Measurements from ENCODE around the gene ROBO4. TPM values are rescaled to one million over a fixed set of nuclear protein-coding genes. Genes with fewer than 3 reads are reported as not detected.

The ROBO4 gene
- total RNA-seq, 1 donor, result 3.3 TPM

DNA sequence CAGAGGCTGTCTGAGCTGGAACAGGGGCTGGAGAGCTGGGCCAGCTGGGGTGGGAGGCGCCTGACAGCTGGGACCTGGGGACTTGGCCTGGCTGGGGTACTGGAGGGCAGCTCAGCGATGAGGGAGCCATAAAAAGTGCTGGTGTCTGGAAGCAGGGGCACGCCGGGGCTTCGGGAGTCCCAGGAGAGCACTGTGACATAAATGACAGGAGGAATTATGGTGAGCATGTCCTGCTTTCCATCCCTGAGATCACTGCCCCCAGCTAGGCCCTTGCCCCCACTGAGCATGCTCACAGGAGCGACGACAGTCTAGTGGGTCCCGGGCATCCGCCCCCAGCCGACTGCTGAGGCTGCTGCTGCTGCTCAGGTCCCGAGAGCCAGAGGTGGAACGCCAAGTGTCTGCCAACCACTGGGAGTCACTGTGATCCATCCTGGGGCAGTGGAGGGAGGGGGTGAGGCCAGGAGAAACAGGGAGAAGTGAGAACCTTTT, 6.2 kb downstream of the ROBO4 start:
- no peak overlapping the region for H3K4me3 ChIP-seq (ENCODE audit: low read depth, low read length)
- peak; percentile 6 for TF ChIP-seq CTCF (IDR thresholded peaks at IDR 0.05; ENCODE audit: insufficient read depth, low read length)
- DNase-seq (ENCODE audit: low read depth), result no peak

DNA sequence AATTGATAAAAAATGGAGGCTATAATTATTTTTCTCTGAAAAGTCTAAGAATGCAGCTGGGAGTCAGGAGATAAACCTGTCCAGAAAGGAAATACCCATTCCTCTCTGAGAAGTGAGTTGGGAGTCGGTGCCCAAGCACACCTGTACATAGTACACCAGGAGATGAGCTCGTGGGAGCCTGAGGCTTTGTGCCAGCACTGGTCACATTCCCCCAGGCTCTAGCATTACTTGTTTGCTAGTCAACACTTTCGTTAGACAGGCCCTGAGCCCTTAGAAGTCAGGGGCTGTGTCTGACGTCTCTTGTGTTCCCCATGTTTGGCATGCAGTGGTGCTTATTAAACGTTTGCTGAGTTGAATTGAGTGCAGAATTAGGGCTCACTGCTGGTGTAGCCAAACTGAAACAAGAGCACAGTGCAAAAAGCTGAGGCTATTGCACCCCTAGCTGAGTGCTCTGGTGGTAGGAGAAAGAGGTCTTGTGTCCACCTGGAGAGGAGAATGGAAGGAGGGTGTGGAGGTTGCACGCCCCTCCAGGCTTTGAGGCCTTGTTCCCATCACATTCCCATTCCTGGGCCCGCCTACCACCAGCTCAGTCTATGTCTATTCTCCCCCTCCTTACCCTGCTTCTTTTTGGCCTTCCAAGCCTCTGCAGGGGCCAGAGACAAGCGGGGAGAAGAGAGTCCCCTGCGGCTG, 6.8 kb downstream of the ROBO4 start:
- TF ChIP-seq CTCF (IDR thresholded peaks at IDR 0.05; ENCODE audit: insufficient read depth, low read length), result no peak
- H3K4me3 ChIP-seq (ENCODE audit: low read depth, low read length), result no peak overlapping the region
- DNase-seq (ENCODE audit: low read depth), result no peak

DNA sequence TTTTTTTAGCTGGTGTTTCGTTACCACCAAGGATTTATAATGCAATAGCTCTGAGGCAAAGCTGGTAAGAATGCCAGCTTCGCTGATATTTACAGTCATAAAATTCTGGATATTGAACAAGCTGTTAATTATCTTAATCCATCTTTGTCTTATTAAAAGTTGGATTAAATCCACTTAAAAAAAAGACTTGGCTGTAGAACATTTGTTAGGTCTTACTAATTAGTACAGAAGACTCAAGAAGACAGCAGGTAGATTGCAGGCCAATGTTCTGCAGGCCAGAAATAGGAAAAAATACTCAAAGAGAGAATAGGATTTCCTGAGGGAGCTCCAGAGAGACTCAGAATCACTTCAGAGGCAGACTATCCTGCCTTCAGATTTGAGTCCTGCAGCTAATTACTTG, 7.5 kb downstream of the ROBO4 start:
- DNase-seq (ENCODE audit: low read depth), result no peak
- no peak for TF ChIP-seq CTCF (IDR thresholded peaks at IDR 0.05; ENCODE audit: insufficient read depth, low read length)
- H3K4me3 ChIP-seq (ENCODE audit: low read depth, low read length), result no peak overlapping the region

- TF ChIP-seq CTCF (IDR thresholded peaks at IDR 0.05; ENCODE audit: insufficient read depth, low read length), result no peak
- DNase-seq (ENCODE audit: low read depth), result no peak
- H3K4me3 ChIP-seq (ENCODE audit: low read depth, low read length), result no peak overlapping the region
Measured at GRCh38 chr11:124889191-124890091, 8.2 kb downstream of the ROBO4 start.

DNA sequence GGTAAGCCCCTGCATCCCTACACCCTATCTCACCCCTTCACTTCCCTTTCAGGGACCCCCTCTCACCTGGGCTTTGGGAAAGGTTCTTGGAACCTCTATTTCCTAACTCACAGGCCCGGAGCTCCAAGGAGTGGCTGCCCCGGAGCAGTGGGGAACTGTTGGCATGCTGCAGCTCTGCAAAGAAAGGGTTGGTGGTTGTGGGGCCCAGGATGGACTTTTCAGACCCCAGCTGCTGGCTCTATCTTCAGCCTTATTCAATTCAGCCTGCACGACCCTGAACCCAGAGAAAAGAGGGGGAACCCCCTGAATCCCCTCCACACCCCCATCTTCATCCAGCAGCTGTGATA, 10.0 kb downstream of the ROBO4 start:
- no peak for TF ChIP-seq CTCF (IDR thresholded peaks at IDR 0.05; ENCODE audit: insufficient read depth, low read length)
- H3K4me3 ChIP-seq (ENCODE audit: low read depth, low read length), result no peak overlapping the region
- DNase-seq (ENCODE audit: low read depth), result no peak

- no peak overlapping the region for H3K4me3 ChIP-seq (ENCODE audit: low read depth, low read length)
- TF ChIP-seq CTCF (IDR thresholded peaks at IDR 0.05; ENCODE audit: insufficient read depth, low read length), result no peak
- DNase-seq (ENCODE audit: low read depth), result no peak
Measured at GRCh38 chr11:124886978-124887666, 10.5 kb downstream of the ROBO4 start.

Measured in fibroblast of the aortic adventitia (primary cell).